Gastroesophageal sphincter (tissue), 4 donors: ENCODE measurements around the gene HCST. TPM values are rescaled to one million over a fixed set of nuclear protein-coding genes. Genes with fewer than 3 reads are reported as not detected.

ENCODE experiments used
- ATAC-seq: fragments of 150-250 bp; one replicate; pipeline ENCODE4 v1.9.1; 2016; ENCODE audit warnings: mild to moderate bottlenecking, moderate library complexity
- H3K27ac ChIP-seq, 4 donors: fragments of 200-600 bp; sonication (generic) in 3 of 4; 1 replicate in 3 of 4; 2 replicates in 1 of 4; pipeline ENCODE4 v1.5.1; 2016 to 2019
- H3K27me3 ChIP-seq: fragments of 200-600 bp; sonication (generic); one replicate; pipeline ENCODE4 v1.5.1; 2019
- H3K36me3 ChIP-seq, 2 donors: fragments of 200-600 bp; sonication (generic); one replicate each; pipeline ENCODE4 v1.5.1; 2019; ENCODE audit warnings: control low read depth in 1 of 2
- H3K4me1 ChIP-seq, 3 donors: fragments of 200-600 bp; sonication (generic); 1 replicate in 2 of 3; 2 replicates in 1 of 3; pipeline ENCODE4 v1.5.1; 2016 to 2019; ENCODE audit warnings: control low read depth in 2 of 3
- H3K4me3 ChIP-seq, 2 donors: fragments of 200-600 bp; sonication (generic); one replicate each; pipeline ENCODE4 v1.5.1; 2019; ENCODE audit warnings: mild to moderate bottlenecking in 1 of 2, moderate library complexity in 1 of 2
- H3K9me3 ChIP-seq, 3 donors: fragments of 200-600 bp; sonication (generic); one replicate each; pipeline ENCODE4 v1.5.1; 2017 to 2019; ENCODE audit warnings: control low read depth in 2 of 3
- CTCF ChIP-seq, 4 experiments: fragments of 200-600 bp in 2 of 4; fragments of 450-650 bp in 2 of 4; sonication (generic) in 1 of 4; IDR thresholded peaks; one replicate each; pipeline ENCODE4 v1.5.1; 2017 to 2019; ENCODE audit warnings: antibody characterized with exemption in 4 of 4, mild to moderate bottlenecking in 2 of 4, moderate library complexity in 2 of 4
- EP300 ChIP-seq: sonication (generic); formaldehyde crosslinking; IDR thresholded peaks from one replicate; pipeline ENCODE4 v1.6.1; 2017; ENCODE audit warnings: antibody characterized with exemption, mild to moderate bottlenecking
- POLR2A ChIP-seq, 2 donors: fragments of 450-650 bp; IDR thresholded peaks; one replicate each; pipeline ENCODE4 v1.6.1; 2017; ENCODE audit warnings: antibody characterized with exemption in 2 of 2, mild to moderate bottlenecking in 2 of 2, moderate library complexity in 1 of 2
- POLR2AphosphoS5 ChIP-seq: sonication (generic); formaldehyde crosslinking; IDR thresholded peaks from one replicate; pipeline ENCODE4 v1.6.1; 2017; ENCODE audit warnings: antibody characterized with exemption
- WGBS, 2 donors: methylation state at CpG; one replicate each; pipeline ENCODE4 v1.1.5; 2018; ENCODE audit warnings: low coverage in 1 of 2; 5-methylcytosine and 5-hydroxymethylcytosine counted together
- total RNA-seq, 4 donors: library from RNA; depleted of rRNA; stranded (reverse); fragments of >200 nt; gene quantifications; one replicate each; pipeline ENCODE4 v1.1.0, GENCODE V29; 2016

The HCST gene
- total RNA-seq, 4 donors from 2014 or later, result 1.8 to 3.1 (median 3.0) TPM; not detected in 1

- TF ChIP-seq POLR2AphosphoS5, result no peak
- no peak for TF ChIP-seq EP300
- no peak for TF ChIP-seq POLR2A (IDR thresholded peaks at IDR 0.05)
- TF ChIP-seq CTCF (IDR thresholded peaks at IDR 0.05), result no peak
- whole genome bisulfite sequencing, 2 donors, result 80% methylated on average over 1 of the region's 51 CpGs; no CpG with 5 or more reads in 1 of the 2 donors
- Histone ChIP-seq H3K27me3 (no peaks in the 10 kb centered on the region), H3K9me3 (no peaks in the 10 kb centered on the region), H3K4me3 (no peak overlapping the region), H3K4me1 (peaks cover 2 to 37% (median 13%) of the 10 kb centered on the region in 3 donors), H3K27ac (no peak overlapping the region), H3K36me3 (peaks cover 0 to 62% of the 10 kb centered on the region in 2 donors)
- no peak for ATAC-seq
Observed at GRCh38 chr19:35940078-35940775, 37.9 kb downstream of the HCST start.

DNA sequence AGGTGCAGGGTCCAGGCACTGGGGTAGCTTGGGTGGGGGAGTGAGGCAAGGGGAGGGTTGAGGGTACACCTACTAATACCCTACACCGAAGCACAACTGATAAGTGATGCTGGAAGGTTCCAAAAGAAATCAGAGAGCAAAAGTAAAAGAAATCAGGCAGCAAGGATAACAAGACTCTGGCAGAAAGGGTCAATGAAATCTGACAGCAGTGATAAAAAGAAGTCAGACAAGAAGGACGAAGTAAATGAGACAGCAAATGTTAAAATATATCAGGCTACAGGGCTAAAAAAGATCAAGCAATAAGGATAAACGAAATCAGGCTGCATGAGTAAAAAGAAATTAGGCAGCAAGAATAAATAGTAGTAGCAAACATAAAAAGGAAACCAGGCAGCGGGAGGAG lies 38.5 kb downstream of the HCST start:
- H3K4me1 ChIP-seq, result peaks cover 0 to 31% (median 8%) of the 10 kb centered on the region in 3 donors
- no peaks in the 10 kb centered on the region for H3K9me3 ChIP-seq
- 62 to 71% methylated on average over 3 of the region's 4 CpGs for WGBS, 2 donors
- TF ChIP-seq POLR2AphosphoS5 (no peak), EP300 (no peak), POLR2A (IDR thresholded peaks at IDR 0.05) (no peak), CTCF (IDR thresholded peaks at IDR 0.05) (no peak)
- no peaks in the 10 kb centered on the region for H3K27me3 ChIP-seq
- no peak overlapping the region for H3K4me3 ChIP-seq
- ATAC-seq, result no peak
- no peak overlapping the region for H3K27ac ChIP-seq
- peaks cover 0 to 68% of the 10 kb centered on the region in 2 donors for H3K36me3 ChIP-seq

GRCh38 chr19:35942235-35942634 lies 39.9 kb downstream of the HCST start:
- no peak for ATAC-seq
- WGBS, 2 donors, result no CpG with 5 or more reads among the region's 3 CpGs
- peaks cover 0 to 70% of the 10 kb centered on the region in 2 donors for H3K36me3 ChIP-seq
- H3K27ac ChIP-seq, result no peak overlapping the region
- H3K4me3 ChIP-seq, result no peak overlapping the region
- H3K9me3 ChIP-seq, result no peaks in the 10 kb centered on the region
- TF ChIP-seq POLR2AphosphoS5 (no peak), EP300 (no peak), CTCF (IDR thresholded peaks at IDR 0.05) (no peak), POLR2A (IDR thresholded peaks at IDR 0.05) (no peak)
- H3K4me1 ChIP-seq, result peaks cover 0 to 25% (median 4%) of the 10 kb centered on the region in 3 donors
- no peaks in the 10 kb centered on the region for H3K27me3 ChIP-seq

DNA sequence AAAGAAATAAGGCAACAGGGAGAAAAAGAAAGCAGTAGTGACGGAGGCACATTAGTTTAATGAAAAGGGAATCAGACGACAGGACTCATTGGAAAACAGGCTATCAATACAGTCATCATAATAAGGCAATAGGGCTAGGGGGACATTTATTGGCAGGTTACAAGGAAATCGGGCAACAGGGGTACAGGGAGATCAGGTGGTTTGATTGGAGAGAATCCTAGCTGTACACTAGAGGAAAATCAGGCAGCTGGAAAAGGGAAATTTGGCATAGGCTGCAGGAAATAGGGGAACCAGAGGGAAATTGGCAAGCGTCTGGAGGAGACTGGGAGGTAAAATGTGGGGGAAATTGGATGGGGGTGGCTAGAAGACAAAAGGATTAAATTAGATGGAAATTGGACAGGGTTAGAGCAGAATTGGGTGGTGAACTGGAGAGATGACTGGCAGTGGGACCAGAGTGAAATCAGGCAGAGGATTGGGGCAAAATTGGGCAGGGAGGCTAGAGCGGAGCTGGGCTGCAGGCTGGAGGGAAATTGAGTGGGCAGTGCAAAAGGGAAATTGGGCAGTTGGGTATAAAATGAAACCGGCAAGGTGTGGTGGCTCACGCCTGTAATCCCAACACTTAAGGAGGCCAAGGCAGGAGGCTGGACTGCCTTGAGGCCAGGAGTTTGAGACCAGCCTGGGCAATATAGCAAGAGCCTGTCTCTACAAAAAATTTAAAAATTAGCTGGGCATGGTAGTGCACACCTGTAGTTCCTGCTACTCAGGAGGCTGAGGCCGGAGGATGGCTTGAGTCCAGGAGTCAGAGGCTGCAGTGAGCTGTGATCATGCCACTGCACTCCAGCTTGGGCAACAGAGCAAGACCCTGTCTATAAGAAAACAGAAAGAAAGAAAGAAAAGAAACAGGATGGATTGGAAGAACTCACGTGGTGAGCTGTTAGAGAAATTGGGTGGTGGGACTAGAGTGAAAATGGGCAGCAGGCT lies 41.3 kb downstream of the HCST start:
- WGBS, 2 donors, result 78 to 82% methylated on average over 4 to 9 of the region's 9 CpGs
- peaks cover 0 to 70% of the 10 kb centered on the region in 2 donors for H3K36me3 ChIP-seq
- peaks cover 0 to 16% (median 0%) of the 10 kb centered on the region in 3 donors for H3K4me1 ChIP-seq

More for the DNA sequence above, 41.3 kb downstream of the HCST start:
- Histone ChIP-seq H3K9me3 (no peaks in the 10 kb centered on the region), H3K27ac (no peak overlapping the region), H3K4me3 (no peak overlapping the region), H3K27me3 (no peaks in the 10 kb centered on the region)
- TF ChIP-seq EP300 (no peak), CTCF (IDR thresholded peaks at IDR 0.05) (no peak), POLR2A (IDR thresholded peaks at IDR 0.05) (no peak), POLR2AphosphoS5 (no peak)
- no peak for ATAC-seq
